ENCODE data around the gene HSD17B12.

HSD17B12 gene

DNA sequence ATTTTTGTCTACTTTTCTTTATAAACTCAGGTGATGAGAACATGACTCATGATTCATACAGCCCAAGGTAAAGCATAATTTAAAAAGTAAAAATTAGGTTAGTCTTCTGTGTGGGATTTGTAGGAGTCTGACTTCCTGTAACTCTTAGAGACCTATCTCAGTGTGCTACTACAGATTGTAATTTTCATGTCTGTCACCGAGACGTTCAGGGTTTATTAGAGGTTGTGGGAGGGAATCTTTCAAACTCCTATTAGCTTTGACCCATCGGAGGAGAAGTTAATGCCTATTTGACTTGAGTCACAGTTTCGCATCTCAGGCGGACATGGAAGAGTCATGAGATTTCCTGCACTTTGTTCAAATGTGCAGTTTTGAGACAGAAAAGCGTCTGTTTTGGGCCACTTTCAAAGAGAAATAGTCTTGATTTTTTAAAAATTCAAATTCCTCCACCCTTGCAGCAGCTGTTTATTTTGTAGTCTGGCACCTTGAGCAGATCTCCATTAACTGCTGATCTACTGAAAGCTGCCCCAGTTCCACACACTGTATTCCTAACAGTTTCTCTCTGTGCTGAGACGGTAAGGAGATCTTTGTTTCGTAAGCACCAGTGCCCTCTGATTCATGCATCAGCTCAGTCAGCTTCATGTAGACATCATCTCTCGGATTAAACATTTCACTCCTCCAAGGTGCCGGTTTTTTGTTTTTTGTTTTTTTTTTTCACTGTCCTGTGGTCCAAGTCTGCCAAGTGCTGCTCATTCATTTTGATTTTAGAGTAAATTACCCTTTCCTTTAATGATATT, 224.4 kb downstream of the HSD17B12 start:
- DNase-seq (ENCODE audit: low read depth) = peak; percentile 25

DNA sequence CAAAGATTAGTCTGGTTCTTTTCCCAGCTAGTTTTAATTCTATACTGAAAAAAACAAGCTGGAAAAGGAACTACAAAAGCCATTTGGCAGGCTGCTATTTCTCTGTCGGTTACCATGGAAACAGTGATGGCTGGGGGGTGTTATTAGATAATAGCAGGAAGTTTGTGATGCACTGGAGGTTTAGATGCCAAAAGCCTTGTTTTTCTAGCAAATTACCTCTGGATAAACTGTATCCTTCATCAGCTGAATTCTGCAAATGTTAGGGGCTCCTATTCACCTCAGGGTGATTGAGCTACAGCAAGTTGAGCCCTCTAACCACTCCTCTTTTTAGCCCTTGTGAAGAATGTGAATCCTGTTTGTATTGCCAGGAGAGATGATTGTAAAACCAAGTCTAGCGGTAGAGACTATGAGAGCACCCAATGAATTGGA, 225.3 kb downstream of the HSD17B12 start:
- TF ChIP-seq, protein P1, sequence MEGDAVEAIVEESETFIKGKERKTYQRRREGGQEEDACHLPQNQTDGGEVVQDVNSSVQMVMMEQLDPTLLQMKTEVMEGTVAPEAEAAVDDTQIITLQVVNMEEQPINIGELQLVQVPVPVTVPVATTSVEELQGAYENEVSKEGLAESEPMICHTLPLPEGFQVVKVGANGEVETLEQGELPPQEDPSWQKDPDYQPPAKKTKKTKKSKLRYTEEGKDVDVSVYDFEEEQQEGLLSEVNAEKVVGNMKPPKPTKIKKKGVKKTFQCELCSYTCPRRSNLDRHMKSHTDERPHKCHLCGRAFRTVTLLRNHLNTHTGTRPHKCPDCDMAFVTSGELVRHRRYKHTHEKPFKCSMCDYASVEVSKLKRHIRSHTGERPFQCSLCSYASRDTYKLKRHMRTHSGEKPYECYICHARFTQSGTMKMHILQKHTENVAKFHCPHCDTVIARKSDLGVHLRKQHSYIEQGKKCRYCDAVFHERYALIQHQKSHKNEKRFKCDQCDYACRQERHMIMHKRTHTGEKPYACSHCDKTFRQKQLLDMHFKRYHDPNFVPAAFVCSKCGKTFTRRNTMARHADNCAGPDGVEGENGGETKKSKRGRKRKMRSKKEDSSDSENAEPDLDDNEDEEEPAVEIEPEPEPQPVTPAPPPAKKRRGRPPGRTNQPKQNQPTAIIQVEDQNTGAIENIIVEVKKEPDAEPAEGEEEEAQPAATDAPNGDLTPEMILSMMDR (conservative IDR thresholded peaks at IDR 0.05; ENCODE audit: low read length) = no peak
- no peak overlapping the region for H3K4me3 ChIP-seq (ENCODE audit: low read length)
- peak; percentile 15 for DNase-seq (ENCODE audit: low read depth)

More for the DNA sequence above, 224.4 kb downstream of the HSD17B12 start:
- TF ChIP-seq, protein P1 (conservative IDR thresholded peaks at IDR 0.05; ENCODE audit: low read length) = no peak
- no peak overlapping the region for H3K4me3 ChIP-seq (ENCODE audit: low read length)
